Adipocyte (in vitro differentiated cells): ENCODE measurements around the gene MID1.

Experiments used
- DNase-seq: peaks from one replicate; pipeline ENCODE4 v3.0.0-alpha.2; 2015; ENCODE audit warnings: low read depth
- H3K27me3 ChIP-seq: replicated peaks from 2 replicates; pipeline ENCODE4 v1.7.0; 2013; ENCODE audit warnings: mild to moderate bottlenecking, low read length, moderate library complexity; ENCODE audit not compliant: control insufficient read depth, insufficient read depth
- H3K36me3 ChIP-seq: 2 replicates; pipeline ENCODE4 v1.7.0; 2013; ENCODE audit warnings: low read length, mild to moderate bottlenecking, moderate library complexity; ENCODE audit not compliant: control insufficient read depth, insufficient read depth, severe bottlenecking
- H3K4me1 ChIP-seq: 2 replicates; pipeline ENCODE4 v1.7.0; 2013; ENCODE audit warnings: mild to moderate bottlenecking, low read length, moderate library complexity; ENCODE audit not compliant: control insufficient read depth, insufficient read depth
- H3K4me3 ChIP-seq: 2 replicates; pipeline ENCODE4 v1.7.0; 2013; ENCODE audit warnings: mild to moderate bottlenecking, low read length, moderate library complexity
- H3K9ac ChIP-seq: 2 replicates; pipeline ENCODE4 v1.7.0; 2013; ENCODE audit warnings: mild to moderate bottlenecking, low read length, moderate library complexity
- H3K9me3 ChIP-seq: 2 replicates; pipeline ENCODE4 v1.7.0; 2013; ENCODE audit warnings: mild to moderate bottlenecking, low read length, moderate library complexity; ENCODE audit not compliant: control insufficient read depth

The MID1 gene

GRCh38 chrX:10576186-10576585 is 44.2 kb downstream of the MID1 start:
- Histone ChIP-seq H3K4me1 (peaks cover 28% of the 10 kb centered on the region), H3K9me3 (peaks cover 15% of the 10 kb centered on the region), H3K36me3 (no peaks in the 10 kb centered on the region), H3K9ac (no peak overlapping the region), H3K27me3 (no peaks in the 10 kb centered on the region), H3K4me3 (no peak overlapping the region)
- no peak for DNase-seq

- H3K9me3 ChIP-seq = peaks cover 15% of the 10 kb centered on the region
- no peaks in the 10 kb centered on the region for H3K27me3 ChIP-seq
- no peak overlapping the region for H3K4me3 ChIP-seq
- H3K36me3 ChIP-seq = no peaks in the 10 kb centered on the region
- no peak for DNase-seq
- H3K9ac ChIP-seq = no peak overlapping the region
- peaks cover 43% of the 10 kb centered on the region for H3K4me1 ChIP-seq
These were observed 45.7 kb downstream of the MID1 start for GRCh38 chrX:10574663-10575062.

GRCh38 chrX:10571260-10571659 is 49.1 kb downstream of the MID1 start:
- Histone ChIP-seq H3K27me3 (no peaks in the 10 kb centered on the region), H3K4me1 (peaks cover 26% of the 10 kb centered on the region), H3K9ac (peak overlapping the region; percentile 34), H3K9me3 (peaks cover 15% of the 10 kb centered on the region), H3K4me3 (no peak overlapping the region), H3K36me3 (peaks cover 6% of the 10 kb centered on the region)
- DNase-seq = peak; percentile 33

GRCh38 chrX:10570601-10571000 is 49.8 kb downstream of the MID1 start:
- Histone ChIP-seq H3K9me3 (peaks cover 15% of the 10 kb centered on the region), H3K27me3 (no peaks in the 10 kb centered on the region), H3K9ac (peak overlapping the region; percentile 34), H3K4me1 (peaks cover 26% of the 10 kb centered on the region), H3K36me3 (peaks cover 6% of the 10 kb centered on the region), H3K4me3 (no peak overlapping the region)
- DNase-seq = peak; percentile 23

- peaks cover 22% of the 10 kb centered on the region for H3K4me1 ChIP-seq
- no peaks in the 10 kb centered on the region for H3K27me3 ChIP-seq
- H3K4me3 ChIP-seq = no peak overlapping the region
- H3K9ac ChIP-seq = peak overlapping the region; percentile 34
- DNase-seq = peak; percentile 39
- H3K36me3 ChIP-seq = peaks cover 6% of the 10 kb centered on the region
- H3K9me3 ChIP-seq = peaks cover 15% of the 10 kb centered on the region
These were observed 50.4 kb downstream of the MID1 start for GRCh38 chrX:10569946-10570345.

GRCh38 chrX:10568428-10568827 is 52.0 kb downstream of the MID1 start:
- no peak overlapping the region for H3K4me3 ChIP-seq
- peaks cover 6% of the 10 kb centered on the region for H3K36me3 ChIP-seq
- H3K4me1 ChIP-seq = peaks cover 16% of the 10 kb centered on the region
- no peaks in the 10 kb centered on the region for H3K27me3 ChIP-seq
- no peak for DNase-seq
- no peak overlapping the region for H3K9ac ChIP-seq
- H3K9me3 ChIP-seq = peaks cover 7% of the 10 kb centered on the region

- Histone ChIP-seq H3K9ac (no peak overlapping the region), H3K4me3 (no peak overlapping the region), H3K4me1 (peaks cover 16% of the 10 kb centered on the region), H3K9me3 (no peaks in the 10 kb centered on the region), H3K36me3 (peaks cover 6% of the 10 kb centered on the region), H3K27me3 (no peaks in the 10 kb centered on the region)
- DNase-seq = no peak
These were observed 53.2 kb downstream of the MID1 start for GRCh38 chrX:10567136-10567535.

GRCh38 chrX:10566716-10567097 is 53.7 kb downstream of the MID1 start:
- Histone ChIP-seq H3K9me3 (no peaks in the 10 kb centered on the region), H3K4me3 (no peak overlapping the region), H3K27me3 (no peaks in the 10 kb centered on the region), H3K4me1 (peaks cover 16% of the 10 kb centered on the region), H3K36me3 (peaks cover 6% of the 10 kb centered on the region), H3K9ac (no peak overlapping the region)
- DNase-seq = no peak

GRCh38 chrX:10564484-10564883 is 55.9 kb downstream of the MID1 start:
- H3K9ac ChIP-seq = no peak overlapping the region
- DNase-seq = no peak
- H3K4me1 ChIP-seq = no peaks in the 10 kb centered on the region
- H3K36me3 ChIP-seq = peaks cover 6% of the 10 kb centered on the region
- no peak overlapping the region for H3K4me3 ChIP-seq
- no peaks in the 10 kb centered on the region for H3K27me3 ChIP-seq
- no peaks in the 10 kb centered on the region for H3K9me3 ChIP-seq

- DNase-seq = no peak
- H3K9ac ChIP-seq = no peak overlapping the region
- H3K9me3 ChIP-seq = no peaks in the 10 kb centered on the region
- no peaks in the 10 kb centered on the region for H3K36me3 ChIP-seq
- no peak overlapping the region for H3K4me3 ChIP-seq
- no peaks in the 10 kb centered on the region for H3K27me3 ChIP-seq
- H3K4me1 ChIP-seq = no peaks in the 10 kb centered on the region
These were observed 63.2 kb downstream of the MID1 start for GRCh38 chrX:10557166-10557565.

- Histone ChIP-seq H3K4me1 (no peaks in the 10 kb centered on the region), H3K9ac (no peak overlapping the region), H3K36me3 (no peaks in the 10 kb centered on the region), H3K4me3 (no peak overlapping the region), H3K9me3 (no peaks in the 10 kb centered on the region), H3K27me3 (no peaks in the 10 kb centered on the region)
- no peak for DNase-seq
These were observed 64.0 kb downstream of the MID1 start for GRCh38 chrX:10556405-10556804.

GRCh38 chrX:10555846-10556245 is 64.5 kb downstream of the MID1 start:
- no peaks in the 10 kb centered on the region for H3K4me1 ChIP-seq
- DNase-seq = no peak
- H3K9me3 ChIP-seq = no peaks in the 10 kb centered on the region
- H3K4me3 ChIP-seq = no peak overlapping the region
- no peak overlapping the region for H3K9ac ChIP-seq
- H3K36me3 ChIP-seq = no peaks in the 10 kb centered on the region
- H3K27me3 ChIP-seq = no peaks in the 10 kb centered on the region
